ENCODE data around the gene TRIM26.
"Not testable (repeated sequence)": the region's sequence is repeated elsewhere in the genome, so short reads cannot be mapped to it uniquely, and the experiment has no call there.

Gene TRIM26

GRCh38 chr6:30227242-30227722 lies 14.1 kb upstream of the TRIM26 start:
- H3K4me2 ChIP-seq (ENCODE audit: low read length) = no peak overlapping the region
- H3K4me3 ChIP-seq (ENCODE audit: low read length) = no peak overlapping the region
- TF ChIP-seq EZH2phosphoT487 (IDR thresholded peaks at IDR 0.05; ENCODE audit: borderline replicate concordance, low read length) = no peak
- no peak for TF ChIP-seq CTCF (IDR thresholded peaks at IDR 0.05; ENCODE audit: low read depth, low read length, poor library complexity, severe bottlenecking)

GRCh38 chr6:30223339-30223738 lies 10.1 kb upstream of the TRIM26 start:
- no peaks in the 10 kb centered on the region for H3K79me2 ChIP-seq (ENCODE audit: control insufficient read depth, low read length)
- H3K9me2 ChIP-seq (replicated peaks; ENCODE audit: control insufficient read depth, low read length) = no peaks in the 10 kb centered on the region
- no peak overlapping the region for H3K27ac ChIP-seq (ENCODE audit: low read depth, low read length)
- TF ChIP-seq EZH2phosphoT487 (IDR thresholded peaks at IDR 0.05; ENCODE audit: borderline replicate concordance, low read length) (no peak), CTCF (IDR thresholded peaks at IDR 0.05; ENCODE audit: low read depth, low read length, poor library complexity, severe bottlenecking) (no peak)
- no peak overlapping the region for H3K4me3 ChIP-seq (ENCODE audit: low read length)
- H3K36me3 ChIP-seq (ENCODE audit: control insufficient read depth, low read length) = no peaks in the 10 kb centered on the region
- H3K27me3 ChIP-seq (ENCODE audit: control insufficient read depth, low read length) = peaks cover 15% of the 10 kb centered on the region
- no peaks in the 10 kb centered on the region for H3K4me1 ChIP-seq (ENCODE audit: control insufficient read depth, low read length)
- H3F3A ChIP-seq (ENCODE audit: control insufficient read depth, insufficient read depth) = no peaks in the 10 kb centered on the region
- H4K20me1 ChIP-seq (ENCODE audit: control insufficient read depth, insufficient read depth, low read depth, low read length) = no peaks in the 10 kb centered on the region
- peaks cover 11% of the 10 kb centered on the region for H3K9me3 ChIP-seq (ENCODE audit: control insufficient read depth, insufficient read depth, low read length)
- no peak overlapping the region for H3K4me2 ChIP-seq (ENCODE audit: low read length)

More at GRCh38 chr6:30227242-30227722, 14.1 kb upstream of the TRIM26 start:
- Histone ChIP-seq H4K20me1 (ENCODE audit: control insufficient read depth, insufficient read depth, low read depth, low read length) (no peaks in the 10 kb centered on the region), H3K9me3 (ENCODE audit: control insufficient read depth, insufficient read depth, low read length) (peaks cover 11% of the 10 kb centered on the region), H3K27me3 (ENCODE audit: control insufficient read depth, low read length) (peaks cover 18% of the 10 kb centered on the region), H3K36me3 (ENCODE audit: control insufficient read depth, low read length) (no peaks in the 10 kb centered on the region), H3K79me2 (ENCODE audit: control insufficient read depth, low read length) (no peaks in the 10 kb centered on the region), H3F3A (ENCODE audit: control insufficient read depth, insufficient read depth) (no peaks in the 10 kb centered on the region), H3K27ac (ENCODE audit: low read depth, low read length) (no peak overlapping the region), H3K9me2 (replicated peaks; ENCODE audit: control insufficient read depth, low read length) (no peaks in the 10 kb centered on the region), H3K4me1 (ENCODE audit: control insufficient read depth, low read length) (no peaks in the 10 kb centered on the region)

GRCh38 chr6:30221956-30222355 lies 8.8 kb upstream of the TRIM26 start:
- H3K4me3 ChIP-seq (ENCODE audit: low read length); H3K36me3 ChIP-seq (ENCODE audit: control insufficient read depth, low read length): not testable (repeated sequence)

GRCh38 chr6:30221395-30221794 lies 8.2 kb upstream of the TRIM26 start:
- H3F3A ChIP-seq (ENCODE audit: control insufficient read depth, insufficient read depth); H3K27ac ChIP-seq (ENCODE audit: low read depth, low read length); H3K9me2 ChIP-seq (replicated peaks; ENCODE audit: control insufficient read depth, low read length); H3K4me3 ChIP-seq (ENCODE audit: low read length); H4K20me1 ChIP-seq (ENCODE audit: control insufficient read depth, insufficient read depth, low read depth, low read length); H3K79me2 ChIP-seq (ENCODE audit: control insufficient read depth, low read length); H3K36me3 ChIP-seq (ENCODE audit: control insufficient read depth, low read length); H3K4me1 ChIP-seq (ENCODE audit: control insufficient read depth, low read length); H3K4me2 ChIP-seq (ENCODE audit: low read length): not testable (repeated sequence)
- peaks cover 11% of the 10 kb centered on the region for H3K9me3 ChIP-seq (ENCODE audit: control insufficient read depth, insufficient read depth, low read length)
- peaks cover 10% of the 10 kb centered on the region; the same call in 1 of the 2 replicates for H3K27me3 ChIP-seq (ENCODE audit: control insufficient read depth, low read length)

More at GRCh38 chr6:30221956-30222355, 8.8 kb upstream of the TRIM26 start:
- Histone ChIP-seq H3K27me3 (ENCODE audit: control insufficient read depth, low read length) (peaks cover 10% of the 10 kb centered on the region; the same call in 1 of the 2 replicates), H3K9me3 (ENCODE audit: control insufficient read depth, insufficient read depth, low read length) (peaks cover 11% of the 10 kb centered on the region)
- H3F3A ChIP-seq (ENCODE audit: control insufficient read depth, insufficient read depth); H3K4me2 ChIP-seq (ENCODE audit: low read length); H3K27ac ChIP-seq (ENCODE audit: low read depth, low read length); H3K4me1 ChIP-seq (ENCODE audit: control insufficient read depth, low read length); H3K9me2 ChIP-seq (replicated peaks; ENCODE audit: control insufficient read depth, low read length); H3K79me2 ChIP-seq (ENCODE audit: control insufficient read depth, low read length); H4K20me1 ChIP-seq (ENCODE audit: control insufficient read depth, insufficient read depth, low read depth, low read length): not testable (repeated sequence)

Measured in DOHH2 (cell line).